Fibroblast of villous mesenchyme (primary cell): Measurements from ENCODE around the gene AMIGO3. TPM values are rescaled to one million over a fixed set of nuclear protein-coding genes. Genes with fewer than 3 reads are reported as not detected.
"Not testable (repeated sequence)": the region's sequence is repeated elsewhere in the genome, so short reads cannot be mapped to it uniquely, and the experiment has no call there.

ENCODE experiments used
- DNase-seq: peaks from one replicate; pipeline ENCODE4 v3.0.0-alpha.2; 2010; ENCODE audit warnings: low read depth
- H3K4me3 ChIP-seq: 2 replicates; pipeline ENCODE4 v1.5.1; 2011; ENCODE audit warnings: low read depth, mild to moderate bottlenecking, low read length
- CTCF ChIP-seq: IDR thresholded peaks from 2 replicates; pipeline ENCODE4 v1.5.1; 2012; ENCODE audit warnings: low read depth, mild to moderate bottlenecking, low read length; ENCODE audit not compliant: insufficient read depth
- total RNA-seq: library from RNA; depleted of rRNA; stranded (reverse); fragments of >200 nt; gene quantifications from 2 replicates; pipeline ENCODE4 v1.2.3, GENCODE V29; 2012

The AMIGO3 gene
- total RNA-seq, 1 donor: 0.43 TPM

DNA sequence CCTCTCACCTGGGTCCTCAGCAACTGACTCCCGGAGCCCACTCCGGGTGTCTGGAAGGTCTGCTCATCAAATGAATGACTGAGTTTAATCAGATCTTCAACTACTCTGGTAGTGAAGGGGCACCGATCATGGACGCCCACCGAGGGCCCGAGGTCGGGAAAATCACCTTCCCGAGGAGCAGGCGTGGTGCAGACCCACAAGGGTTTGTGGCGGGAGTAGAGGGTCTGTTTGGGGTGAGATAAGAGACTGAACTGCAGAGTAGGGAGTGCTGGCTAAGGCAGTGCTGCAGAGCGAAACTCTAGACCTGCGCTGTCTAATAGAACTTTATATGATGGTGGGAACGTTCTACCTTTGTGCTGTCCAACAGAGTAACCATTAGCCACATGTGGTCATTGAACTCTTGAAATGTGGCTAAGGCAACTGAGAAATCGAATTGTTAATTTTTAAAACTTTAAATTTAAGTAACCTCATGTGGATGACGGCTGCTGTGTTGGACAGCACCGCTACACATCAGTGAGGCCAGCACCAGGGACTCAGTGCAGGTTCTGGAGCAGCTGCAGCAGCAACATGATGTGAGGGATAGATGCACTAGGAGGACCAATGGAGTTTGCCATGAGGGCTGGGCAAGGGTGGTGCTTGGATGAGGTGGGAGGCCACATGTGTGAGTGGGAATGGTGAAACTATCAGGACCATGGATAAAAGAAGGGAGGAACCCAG is 29.4 kb downstream of the AMIGO3 start:
- not testable (repeated sequence) for DNase-seq
- H3K4me3 ChIP-seq: peak overlapping the region; percentile 95

GRCh38 chr3:49689046-49689907 is 30.2 kb downstream of the AMIGO3 start, which contains the start of the genes MST1 and RNF123:
Gene MST1, minus strand, starts transcription at chr3:49689474. Its CDS starts 783 bp downstream, at chr3:49688691.
Gene RNF123, plus strand, starts transcription at chr3:49689557. Its CDS starts 1,609 bp downstream, at chr3:49691166.
- H3K4me3 ChIP-seq: peak within 1 kb of the TSS; percentile 95
- peak; percentile 91 for DNase-seq
- TF ChIP-seq CTCF: peak; percentile 34

DNA sequence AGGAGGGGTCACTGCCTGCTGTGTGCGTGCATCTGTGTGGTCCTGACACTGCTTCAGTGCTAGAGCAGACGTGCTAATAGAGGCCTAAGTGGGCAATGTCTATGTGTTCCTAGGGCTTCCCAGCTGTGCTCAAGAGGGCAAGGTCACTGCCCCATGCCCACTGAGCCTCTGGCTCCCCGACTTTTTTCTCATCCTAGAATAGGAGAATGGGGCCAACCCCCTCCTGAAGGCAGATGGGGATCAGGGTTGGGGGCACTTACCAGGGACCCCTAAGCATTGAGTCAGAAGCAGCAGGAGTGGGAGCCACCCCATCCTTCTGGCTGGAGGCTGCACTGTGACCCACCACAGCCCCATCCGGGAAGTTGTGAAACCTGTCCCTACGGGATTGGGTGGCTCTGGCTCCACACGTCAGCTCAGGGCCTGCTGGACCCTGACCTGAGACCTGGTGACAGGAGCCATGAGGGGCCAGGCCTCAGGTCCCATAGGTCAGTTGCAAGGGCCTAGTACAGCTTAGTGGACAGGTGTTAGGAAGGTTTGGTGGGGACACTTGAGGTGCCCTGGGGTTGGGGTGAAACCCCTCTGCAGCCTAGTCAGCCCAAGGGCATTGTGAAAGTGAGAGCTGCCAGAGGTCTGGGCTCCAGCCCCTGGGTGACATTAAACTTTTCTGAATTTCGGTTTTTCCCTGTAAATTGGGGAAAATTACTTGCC is 31.0 kb downstream of the AMIGO3 start:
- DNase-seq: not testable (repeated sequence)
- peak overlapping the region; percentile 95 for H3K4me3 ChIP-seq

- DNase-seq, H3K4me3 ChIP-seq: not testable (repeated sequence)
Measured at GRCh38 chr3:49687424-49687795, 32.1 kb downstream of the AMIGO3 start.

GRCh38 chr3:49686769-49687423 is 32.6 kb downstream of the AMIGO3 start:
- peak; percentile 44 for DNase-seq
- H3K4me3 ChIP-seq: peak overlapping the region; percentile 43

- DNase-seq: not testable (repeated sequence)
- H3K4me3 ChIP-seq: peak overlapping the region; percentile 43
Measured at GRCh38 chr3:49686346-49686745, 33.1 kb downstream of the AMIGO3 start.

- H3K4me3 ChIP-seq, DNase-seq: not testable (repeated sequence)
Measured at GRCh38 chr3:49685846-49686245, 33.6 kb downstream of the AMIGO3 start.

DNA sequence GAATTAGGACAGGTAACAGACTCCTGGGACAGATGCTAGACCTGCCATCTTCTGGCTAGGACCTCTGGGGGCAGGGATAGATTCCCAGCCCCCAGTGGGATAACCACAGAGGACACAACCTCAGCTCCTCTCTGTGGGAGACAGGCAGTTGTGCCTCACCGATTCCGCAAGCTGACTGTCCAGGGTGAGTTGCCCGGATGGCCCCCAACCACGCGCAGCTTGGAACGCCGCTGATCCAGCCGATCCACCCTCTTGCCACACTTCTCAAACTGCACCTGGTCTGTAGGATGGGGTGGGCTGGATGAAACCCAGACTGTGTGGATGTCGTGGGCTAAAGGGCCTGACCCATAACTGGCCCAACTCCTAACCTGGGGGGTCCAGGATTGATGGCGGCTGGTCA is 34.4 kb downstream of the AMIGO3 start:
- H3K4me3 ChIP-seq, DNase-seq: not testable (repeated sequence)

DNA sequence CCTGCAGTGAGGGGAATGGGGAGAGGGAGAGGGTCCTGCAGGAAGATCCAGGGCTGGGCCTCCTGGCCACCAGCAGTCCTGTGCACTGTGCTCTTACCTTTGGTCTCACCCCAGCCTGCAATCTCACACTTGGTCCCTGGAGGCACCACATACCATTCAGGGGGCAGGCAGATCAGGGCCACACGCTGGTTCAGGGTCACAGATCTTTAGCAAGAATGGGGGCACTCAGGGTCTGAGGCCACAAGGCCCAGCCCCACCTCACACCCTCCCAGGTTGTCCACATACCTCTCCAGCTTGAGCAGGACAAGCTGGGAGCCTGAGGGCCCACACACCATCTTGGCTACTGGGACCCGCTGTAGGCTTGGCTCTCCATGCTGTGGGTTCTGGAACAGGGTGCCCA is 35.0 kb downstream of the AMIGO3 start:
- DNase-seq, H3K4me3 ChIP-seq: not testable (repeated sequence)

GRCh38 chr3:49683162-49683561 is 36.3 kb downstream of the AMIGO3 start:
- TF ChIP-seq CTCF: no peak
- no peak for DNase-seq
- no peak overlapping the region for H3K4me3 ChIP-seq

- no peak for TF ChIP-seq CTCF
- no peak overlapping the region for H3K4me3 ChIP-seq
- DNase-seq: no peak
Measured at GRCh38 chr3:49681543-49681942, 37.9 kb downstream of the AMIGO3 start.
